HL-60 (cell line): ENCODE measurements around the gene TBC1D4.

Source experiments
- DNase-seq, 2 experiments: peaks; one replicate each; pipeline ENCODE4 v3.0.0-alpha.2; 2010 to 2020; ENCODE audit warnings: low read depth in 1 of 2, low spot score in 1 of 2
- H3K27ac ChIP-seq: fragments of 250-450 bp; sonication (Bioruptor Pico); replicated peaks from 2 replicates; pipeline ENCODE4 v1.5.1; 2020; ENCODE audit warnings: mild to moderate bottlenecking, moderate library complexity
- H3K27me3 ChIP-seq: fragments of 250-450 bp; sonication (Bioruptor Pico); 2 replicates; pipeline ENCODE4 v1.5.1; 2021; ENCODE audit warnings: mild to moderate bottlenecking, moderate library complexity; ENCODE audit not compliant: insufficient read depth, poor library complexity, severe bottlenecking
- H3K4me3 ChIP-seq: replicated peaks from 2 replicates; pipeline ENCODE4 v1.5.1; 2011; ENCODE audit warnings: mild to moderate bottlenecking, control low read depth, low read length; ENCODE audit not compliant: insufficient read depth
- GABPA ChIP-seq: IDR thresholded peaks from 2 replicates; pipeline ENCODE4 v1.6.1; 2012; ENCODE audit warnings: low read depth
- POLR2AphosphoS5 ChIP-seq: IDR thresholded peaks from 2 replicates; pipeline ENCODE4 v1.6.1; 2012; ENCODE audit warnings: low read depth
- REST ChIP-seq: IDR thresholded peaks from 2 replicates; pipeline ENCODE4 v1.6.1; 2012; ENCODE audit warnings: low read depth; ENCODE audit not compliant: insufficient replicate concordance
- SPI1 ChIP-seq: IDR thresholded peaks from 2 replicates; pipeline ENCODE4 v1.6.1; 2012; ENCODE audit warnings: low read depth, mild to moderate bottlenecking, borderline replicate concordance
- TF ChIP-seq, protein P1 (sequence below): IDR thresholded peaks from one replicate; pipeline ENCODE4 v1.5.1; 2011; ENCODE audit warnings: low read length, control low read depth, inconsistent platforms; ENCODE audit not compliant: insufficient read depth

TBC1D4 gene

GRCh38 chr13:75327135-75327510 lies 154.8 kb downstream of the TBC1D4 start:
- Histone ChIP-seq H3K4me3 (no peak overlapping the region), H3K27ac (no peak overlapping the region), H3K27me3 (no peaks in the 10 kb centered on the region)
- no peak for DNase-seq
- TF ChIP-seq REST = no peak

DNA sequence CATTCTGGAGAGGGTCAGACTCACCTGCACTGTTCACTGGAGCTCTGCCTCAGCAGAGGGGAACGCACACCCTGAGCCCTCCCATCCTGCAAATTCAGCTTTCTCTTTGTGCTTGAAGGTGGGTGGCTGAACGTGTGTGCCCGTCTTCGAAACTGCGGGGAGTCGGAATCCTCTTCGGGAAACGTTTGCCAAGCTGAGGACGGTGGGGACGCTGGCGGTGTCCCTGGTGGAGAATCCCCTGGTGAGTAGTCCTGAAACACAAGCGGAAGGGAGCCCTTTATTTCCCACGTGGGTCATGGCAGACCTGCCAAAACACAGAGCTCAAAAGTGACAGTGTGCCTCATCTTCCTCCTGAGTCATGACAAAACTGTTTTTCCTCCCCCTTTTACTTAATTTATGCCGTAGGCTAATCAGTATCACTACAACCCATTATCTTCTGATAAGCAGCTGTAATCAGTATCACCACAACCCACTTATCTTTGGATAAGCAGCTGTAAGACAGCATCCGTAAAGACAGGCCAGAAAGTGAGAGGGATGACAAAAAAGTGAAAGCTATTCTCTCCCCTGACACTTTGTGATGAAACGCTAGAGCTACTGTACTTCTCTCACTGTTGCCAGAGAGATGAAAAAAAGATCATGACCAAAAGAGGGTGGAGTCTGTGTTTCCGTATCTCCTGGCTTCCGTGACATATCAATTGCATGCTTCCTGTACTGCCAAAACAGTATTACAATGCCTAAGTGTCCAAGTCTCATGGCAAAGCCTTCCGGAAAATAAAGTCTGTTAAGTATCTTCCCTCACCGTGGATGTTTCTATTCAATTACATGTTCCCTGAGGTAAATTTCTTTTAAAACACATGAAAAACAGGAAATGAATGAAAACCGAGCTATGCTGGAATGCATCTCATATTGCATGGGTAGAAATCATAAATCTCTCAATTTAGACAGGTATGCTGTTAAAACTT lies 155.5 kb downstream of the TBC1D4 start:
- no peaks in the 10 kb centered on the region for H3K27me3 ChIP-seq
- TF ChIP-seq GABPA (no peak), REST (no peak), SPI1 (no peak), POLR2AphosphoS5 (no peak)
- TF ChIP-seq, protein P1, sequence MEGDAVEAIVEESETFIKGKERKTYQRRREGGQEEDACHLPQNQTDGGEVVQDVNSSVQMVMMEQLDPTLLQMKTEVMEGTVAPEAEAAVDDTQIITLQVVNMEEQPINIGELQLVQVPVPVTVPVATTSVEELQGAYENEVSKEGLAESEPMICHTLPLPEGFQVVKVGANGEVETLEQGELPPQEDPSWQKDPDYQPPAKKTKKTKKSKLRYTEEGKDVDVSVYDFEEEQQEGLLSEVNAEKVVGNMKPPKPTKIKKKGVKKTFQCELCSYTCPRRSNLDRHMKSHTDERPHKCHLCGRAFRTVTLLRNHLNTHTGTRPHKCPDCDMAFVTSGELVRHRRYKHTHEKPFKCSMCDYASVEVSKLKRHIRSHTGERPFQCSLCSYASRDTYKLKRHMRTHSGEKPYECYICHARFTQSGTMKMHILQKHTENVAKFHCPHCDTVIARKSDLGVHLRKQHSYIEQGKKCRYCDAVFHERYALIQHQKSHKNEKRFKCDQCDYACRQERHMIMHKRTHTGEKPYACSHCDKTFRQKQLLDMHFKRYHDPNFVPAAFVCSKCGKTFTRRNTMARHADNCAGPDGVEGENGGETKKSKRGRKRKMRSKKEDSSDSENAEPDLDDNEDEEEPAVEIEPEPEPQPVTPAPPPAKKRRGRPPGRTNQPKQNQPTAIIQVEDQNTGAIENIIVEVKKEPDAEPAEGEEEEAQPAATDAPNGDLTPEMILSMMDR = no peak
- DNase-seq = no peak
- H3K27ac ChIP-seq = no peak overlapping the region
- no peak overlapping the region for H3K4me3 ChIP-seq

DNA sequence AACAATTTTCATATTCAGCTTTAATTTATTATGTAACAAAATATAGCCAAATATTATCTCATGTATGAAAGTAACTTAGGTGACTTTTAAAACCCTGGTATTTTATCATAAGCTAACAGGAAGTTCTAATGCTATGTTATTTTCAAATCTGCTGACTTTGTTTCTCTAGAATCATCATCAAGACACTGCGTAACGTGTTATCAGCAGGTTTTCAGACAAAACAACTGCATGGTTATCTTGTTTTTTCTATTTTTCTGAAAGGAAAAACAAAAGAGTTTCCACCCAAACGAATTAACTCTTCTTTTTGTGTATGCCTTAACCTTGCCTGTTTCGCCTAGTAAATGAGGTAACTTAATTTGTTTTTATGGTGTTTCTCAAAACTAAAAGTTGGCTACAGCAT lies 156.3 kb downstream of the TBC1D4 start:
- no peak overlapping the region for H3K27ac ChIP-seq
- no peak for TF ChIP-seq GABPA
- TF ChIP-seq SPI1 = no peak
- TF ChIP-seq, protein P1 = no peak
- TF ChIP-seq REST = no peak
- TF ChIP-seq POLR2AphosphoS5 = no peak
- DNase-seq = no peak

More for the DNA sequence above, 156.3 kb downstream of the TBC1D4 start:
- no peak overlapping the region for H3K4me3 ChIP-seq
- H3K27me3 ChIP-seq = no peaks in the 10 kb centered on the region
